ENCODE results near the gene SIN3A. TPM values are rescaled to one million over a fixed set of nuclear protein-coding genes. Genes with fewer than 3 reads are reported as not detected.

Gene SIN3A
- total and polyA plus RNA-seq, 2 of the 4 experiments (the other 2 are of a cell fraction), result 21.2 to 31.5 TPM

- POLR2A ChIA-PET (ENCODE audit: unreplicated experiment), result no interaction called here
- H4K20me1 ChIP-seq (ENCODE audit: insufficient read depth, low read length), result peaks cover 4% of the 10 kb centered on the region; the same call in 1 of the 2 replicates
- H4K5ac ChIP-seq (ENCODE audit: low read depth, low read length), result no peak overlapping the region
- in situ Hi-C loops (cut with MboI; ENCODE audit: low sequenced_read_pairs), result no loop called here
- no TSS peak for BruUV-seq (replicated peaks)
- intact Hi-C loops (cut with micrococcal nuclease), result no loop called here
- no peak for TF ChIP-seq RAD21 (IDR thresholded peaks at IDR 0.05; ENCODE audit: low read length)
- no peak for TF ChIP-seq MAZ (IDR thresholded peaks at IDR 0.05; ENCODE audit: borderline replicate concordance, low read depth, low read length)
- TF ChIP-seq CEBPB (IDR thresholded peaks at IDR 0.05; ENCODE audit: low read depth, low read length), result no peak
- TF ChIP-seq SMC3 (IDR thresholded peaks at IDR 0.05; ENCODE audit: low read depth, low read length), result no peak
- TF ChIP-seq NFE2L2 (IDR thresholded peaks at IDR 0.05; ENCODE audit: low read depth, low read length), result no peak
- TF ChIP-seq FOS (IDR thresholded peaks at IDR 0.05; ENCODE audit: low read depth, low read length), result no peak
- TF ChIP-seq CTCF (conservative IDR thresholded peaks at IDR 0.05; ENCODE audit: low read depth, low read length), result no peak
- no peak for TF ChIP-seq RFX5 (IDR thresholded peaks at IDR 0.05; ENCODE audit: low read depth, low read length)
- no peak for TF ChIP-seq CHD1 (IDR thresholded peaks at IDR 0.05; ENCODE audit: low read depth, low read length)
- TF ChIP-seq USF2 (IDR thresholded peaks at IDR 0.05; ENCODE audit: low read depth, low read length), result no peak
- TF ChIP-seq POLR2A (IDR thresholded peaks at IDR 0.05; ENCODE audit: low read depth, low read length), result no peak
- H3K27ac ChIP-seq (ENCODE audit: insufficient read depth, low read length), result no peak overlapping the region
- H2BK120ac ChIP-seq (ENCODE audit: low read depth, low read length), result no peak overlapping the region
- no peak overlapping the region for H3K56ac ChIP-seq (ENCODE audit: extremely low read depth, insufficient read depth, low read length)
- no peak for DNase-seq
- H3K23ac ChIP-seq (ENCODE audit: low read depth, low read length), result no peak overlapping the region
- CTCF ChIA-PET, result interaction anchor here (0.6 kb wide), 1 partner anchor 391 kb away, joined by 6 read pairs; no protein-coding TSS in a partner anchor
- H2BK15ac ChIP-seq (ENCODE audit: low read depth, low read length), result no peak overlapping the region
- no peak overlapping the region for H3K18ac ChIP-seq (ENCODE audit: low read depth, low read length)
- no peak overlapping the region for H3K14ac ChIP-seq (replicated peaks; ENCODE audit: low read depth, low read length)
- H2AK9ac ChIP-seq (replicated peaks; ENCODE audit: low read depth, low read length, poor library complexity), result no peak overlapping the region
- H3K27me3 ChIP-seq (ENCODE audit: control insufficient read depth, insufficient read depth, low read length), result no peaks in the 10 kb centered on the region
- no peaks in the 10 kb centered on the region for H3K4me1 ChIP-seq (ENCODE audit: control insufficient read depth, insufficient read depth, low read length)
- H2BK5ac ChIP-seq (ENCODE audit: low read depth, low read length, poor library complexity, severe bottlenecking), result no peak overlapping the region
- H4K91ac ChIP-seq (ENCODE audit: insufficient read depth, low read depth, low read length), result no peak overlapping the region
- H4K8ac ChIP-seq (ENCODE audit: low read depth in 2 of 2, low read length in 2 of 2), result no peak overlapping the region
- H3K4ac ChIP-seq (ENCODE audit: low read depth, low read length), result no peak overlapping the region
- H3K4me2 ChIP-seq (ENCODE audit: low read depth, low read length), result no peak overlapping the region
- H3K9me3 ChIP-seq (ENCODE audit: control insufficient read depth, insufficient read depth, low read length), result no peaks in the 10 kb centered on the region
- dilution Hi-C loops (cut with HindIII; ENCODE audit: low sequenced_read_pairs, unreplicated experiment), result no loop called here
- no peak for ATAC-seq (ENCODE audit: low read depth)
- H3K4me3 ChIP-seq (ENCODE audit: insufficient read depth, low read depth, low read length), result no peak overlapping the region
- H2AFZ ChIP-seq (replicated peaks; ENCODE audit: low read length, poor library complexity), result no peak overlapping the region
- 100% methylated on average over 1 of the region's 1 CpG; no CpG with 5 or more reads in 1 of the 2 experiments for WGBS, 2 experiments (ENCODE audit: extremely low coverage in 2 of 2, insufficient read length in 1 of 2)
- peaks cover 23% of the 10 kb centered on the region for H3K36me3 ChIP-seq (ENCODE audit: control insufficient read depth, insufficient read depth, low read length)
- H3K9me1 ChIP-seq (ENCODE audit: insufficient read depth, low read length), result peaks cover 3% of the 10 kb centered on the region; the same call in 1 of the 2 replicates
- no peak overlapping the region for H2BK20ac ChIP-seq (ENCODE audit: low read depth, low read length)
- no peak overlapping the region for H2AK5ac ChIP-seq (ENCODE audit: low read depth, low read length)
- H3K9ac ChIP-seq (ENCODE audit: low read depth, low read length), result no peak overlapping the region
- peaks cover 17 to 32% of the 10 kb centered on the region in 2 experiments for H3K79me1 ChIP-seq (ENCODE audit: low read depth in 1 of 2, low read length in 2 of 2)
These were observed 34.9 kb downstream of the SIN3A start for GRCh38 chr15:75416584-75416983.

Data from IMR-90 (cell line).